Amniotic stem cell (primary cell): Measurements from ENCODE around the gene CPM.

Experiments
- DNase-seq: peaks from one replicate; lab custom pipeline; 2025; lab: John Stamatoyannopoulos, UW

The CPM gene

DNA sequence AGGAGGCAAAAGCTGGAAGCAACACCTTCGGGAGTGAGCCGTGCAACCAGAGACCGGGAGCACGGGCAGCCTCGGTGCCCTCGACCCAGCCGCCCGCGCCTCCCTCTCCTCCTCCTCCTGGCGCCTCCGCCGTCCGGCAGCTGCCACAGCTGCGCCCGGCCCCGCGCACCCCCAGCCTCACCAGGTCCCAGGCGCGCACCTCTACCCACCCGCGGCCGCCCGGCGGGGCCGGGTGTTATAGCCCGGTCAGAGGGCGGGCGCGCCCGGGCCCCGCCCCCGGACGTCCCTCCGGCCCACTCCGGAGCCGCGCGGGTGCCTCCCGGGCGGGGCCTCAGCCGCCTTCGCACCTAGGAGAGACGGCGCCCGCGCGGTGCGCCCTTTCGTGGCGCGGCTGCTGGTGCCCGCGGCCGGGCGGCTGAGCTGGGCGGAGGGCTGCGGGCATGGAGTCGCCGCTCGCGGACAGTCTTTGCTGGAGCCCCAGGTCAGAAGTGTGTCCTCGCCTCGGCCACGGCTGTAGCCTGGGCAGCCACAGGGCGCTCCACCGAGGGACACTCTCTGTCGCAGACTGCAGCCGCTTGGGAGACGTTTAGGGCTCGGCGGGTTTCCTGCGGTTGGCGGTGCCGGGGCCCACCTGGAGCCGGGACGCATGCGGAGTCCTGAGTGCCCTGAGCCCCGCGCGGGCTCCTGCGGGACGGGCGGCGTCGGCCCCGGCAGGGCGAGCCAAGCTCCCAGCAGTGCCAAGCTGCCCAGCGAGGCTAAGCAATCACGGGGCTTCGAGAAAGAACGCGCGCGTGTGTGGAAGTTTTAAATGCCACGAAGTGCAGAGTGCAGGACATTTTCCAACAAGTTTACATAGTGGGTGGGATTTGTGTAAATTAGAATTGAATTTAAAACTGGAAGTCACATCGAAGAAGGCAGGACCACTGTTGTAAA lies at the start of gene CPM:
Gene CPM (minus strand): TSS at position 211 of the 933 bp plus-strand sequence. CDS start 334 bp downstream, outside the sequence.
- peak; percentile 51 for DNase-seq

- DNase-seq, result no peak
Measured at GRCh38 chr12:68981516-68981915, 48.5 kb upstream of the CPM start.

DNA sequence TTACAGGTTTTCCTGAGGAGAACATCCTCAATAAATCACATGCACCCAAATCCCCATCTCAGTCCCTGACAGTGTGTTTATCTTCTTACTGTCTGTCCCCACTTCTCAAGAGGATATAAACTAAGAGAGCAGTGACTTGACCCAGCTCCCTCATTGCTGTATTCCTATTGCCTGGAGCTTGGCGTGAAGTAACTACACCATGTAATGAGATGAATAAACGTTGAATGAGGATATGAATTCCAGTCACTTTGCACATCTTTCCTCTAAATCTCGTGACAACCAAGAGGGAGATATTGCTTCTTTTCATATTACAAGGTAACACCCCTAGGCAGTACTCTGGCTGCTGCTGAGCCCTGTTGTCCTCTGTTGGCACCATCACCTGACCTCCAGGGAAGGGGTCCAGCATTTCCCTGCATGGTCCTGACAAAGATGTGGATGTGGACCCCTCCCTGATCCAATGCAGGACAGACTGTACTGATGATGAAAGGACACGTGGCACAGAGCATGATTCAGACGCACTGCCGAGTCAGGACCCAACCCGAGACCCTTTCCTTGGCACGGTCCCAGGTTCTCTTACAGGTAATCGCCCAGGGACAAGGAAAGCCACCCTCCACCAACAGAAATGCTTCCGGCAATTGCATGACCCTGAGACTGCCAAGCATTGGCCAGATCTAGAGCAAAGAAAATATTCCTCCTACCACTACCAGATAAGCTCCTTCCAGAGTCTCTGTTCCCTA lies 47.7 kb upstream of the CPM start:
- DNase-seq, result no peak

DNA sequence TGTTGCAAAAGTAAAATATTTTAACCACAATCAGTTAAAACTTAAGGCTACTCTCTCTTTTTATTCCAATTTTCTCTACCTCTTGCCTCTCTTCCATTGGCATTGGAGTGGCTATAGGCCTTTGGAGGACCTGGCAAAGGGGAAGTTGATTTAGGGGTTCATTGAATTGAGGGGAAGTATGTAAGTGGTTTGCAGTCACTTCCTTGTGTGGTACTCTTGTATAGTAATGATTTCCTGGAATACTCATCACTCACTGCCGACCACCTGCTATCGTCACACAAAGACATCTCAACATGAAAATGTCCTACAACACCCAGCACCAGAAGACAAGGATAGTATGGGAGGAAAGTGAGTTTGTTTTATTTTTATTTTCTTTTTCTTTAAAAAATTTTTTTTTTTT lies 45.7 kb upstream of the CPM start:
- no peak for DNase-seq

- DNase-seq, result no peak
Measured at GRCh38 chr12:68977909-68978610, 45.1 kb upstream of the CPM start.

GRCh38 chr12:68977335-68977734 lies 44.4 kb upstream of the CPM start:
- no peak for DNase-seq

DNA sequence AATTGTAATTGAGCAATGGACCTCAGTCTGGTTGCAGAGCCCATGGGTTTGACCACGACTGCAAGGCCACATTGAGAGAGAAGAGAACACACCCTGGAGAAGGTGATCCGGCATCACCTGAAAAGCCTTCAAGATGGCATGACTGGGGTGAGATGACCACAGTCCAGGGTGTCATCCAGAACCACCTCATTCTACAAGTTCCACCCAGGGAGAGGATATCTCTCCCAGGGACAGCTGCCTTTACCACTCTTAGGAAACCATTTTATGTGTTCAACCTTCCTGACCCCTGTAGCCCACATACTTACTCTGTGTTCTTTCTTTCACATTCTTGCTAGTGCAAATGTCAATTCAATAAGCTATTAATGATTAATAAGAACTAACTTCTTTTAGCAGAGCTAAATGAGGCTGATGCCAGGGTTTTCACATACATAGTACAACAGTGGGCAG lies 43.4 kb upstream of the CPM start:
- no peak for DNase-seq

DNA sequence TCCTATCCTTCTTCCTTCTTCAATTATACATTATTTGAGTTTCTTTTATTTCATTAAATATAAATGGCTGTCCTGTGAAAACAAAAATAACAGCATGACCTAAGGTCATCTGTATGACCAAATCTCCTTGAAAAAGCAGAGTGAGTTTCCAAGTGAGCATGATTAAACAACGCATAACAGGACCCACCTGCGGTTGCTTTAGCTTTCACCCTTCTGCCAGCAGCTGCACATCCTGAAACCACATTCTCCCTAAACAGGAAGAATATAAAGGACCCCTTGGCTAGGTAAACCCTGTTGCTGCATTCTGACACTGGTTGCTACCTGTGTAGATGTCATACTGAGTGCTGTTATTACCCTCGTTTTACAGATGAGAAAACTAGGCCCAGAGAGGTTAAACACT lies 42.8 kb upstream of the CPM start:
- DNase-seq, result no peak

- DNase-seq, result no peak
Measured at GRCh38 chr12:68972595-68972994, 39.6 kb upstream of the CPM start.

GRCh38 chr12:68971404-68971803 lies 38.4 kb upstream of the CPM start:
- DNase-seq, result no peak

- DNase-seq, result no peak
Measured at GRCh38 chr12:68970951-68971350, 38.0 kb upstream of the CPM start.

- DNase-seq, result no peak
Measured at GRCh38 chr12:68970306-68970705, 37.3 kb upstream of the CPM start.

- DNase-seq, result no peak
Measured at GRCh38 chr12:68967046-68967445, 34.1 kb upstream of the CPM start.

GRCh38 chr12:68963856-68964745 lies 31.1 kb upstream of the CPM start:
- DNase-seq, result no peak

DNA sequence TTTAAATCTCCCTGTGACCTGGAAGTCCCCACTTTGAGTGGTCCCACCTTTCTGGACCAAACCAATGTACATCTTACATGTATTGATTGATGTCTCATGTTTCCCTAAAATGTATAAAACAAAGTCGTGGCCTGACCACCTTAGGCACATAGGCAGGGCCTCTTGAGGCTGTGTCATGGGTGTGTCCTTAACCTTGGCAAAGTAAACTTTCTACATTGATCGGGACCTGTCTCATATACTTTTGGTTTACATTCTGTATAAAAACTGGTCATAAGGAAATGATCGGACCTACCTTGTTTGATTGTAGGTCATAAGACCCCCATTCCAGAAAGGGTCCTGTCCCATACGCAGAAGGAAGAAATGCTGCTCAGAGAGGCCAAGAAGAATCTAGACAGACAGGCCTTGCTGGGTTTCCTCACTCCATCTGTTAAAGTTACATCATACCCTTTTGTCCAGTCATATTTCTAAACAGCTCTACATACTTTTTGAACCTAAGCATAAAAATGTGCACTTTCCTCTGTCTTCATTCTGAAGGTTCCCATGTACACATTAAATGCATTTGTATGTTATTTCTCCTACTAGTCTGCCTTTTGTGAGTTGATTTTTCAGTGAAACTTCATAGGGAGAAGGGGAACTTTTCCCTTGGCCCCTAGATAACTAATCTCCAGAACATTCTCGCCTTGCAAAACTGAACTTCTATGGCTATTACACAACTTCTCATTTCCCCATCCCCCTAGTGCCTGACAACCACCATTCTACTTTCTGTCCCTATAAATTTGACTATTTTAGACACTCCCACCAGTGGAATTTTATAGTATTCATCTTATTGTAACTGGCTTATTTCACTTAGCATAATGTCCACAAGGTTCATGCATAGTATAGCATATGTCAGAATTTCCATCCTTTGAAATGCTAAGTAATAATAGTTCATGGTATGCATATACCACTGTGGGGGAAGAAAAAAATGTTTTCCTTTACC lies 30.2 kb upstream of the CPM start:
- no peak for DNase-seq

- no peak for DNase-seq
Measured at GRCh38 chr12:68959891-68960464, 27.0 kb upstream of the CPM start.

DNA sequence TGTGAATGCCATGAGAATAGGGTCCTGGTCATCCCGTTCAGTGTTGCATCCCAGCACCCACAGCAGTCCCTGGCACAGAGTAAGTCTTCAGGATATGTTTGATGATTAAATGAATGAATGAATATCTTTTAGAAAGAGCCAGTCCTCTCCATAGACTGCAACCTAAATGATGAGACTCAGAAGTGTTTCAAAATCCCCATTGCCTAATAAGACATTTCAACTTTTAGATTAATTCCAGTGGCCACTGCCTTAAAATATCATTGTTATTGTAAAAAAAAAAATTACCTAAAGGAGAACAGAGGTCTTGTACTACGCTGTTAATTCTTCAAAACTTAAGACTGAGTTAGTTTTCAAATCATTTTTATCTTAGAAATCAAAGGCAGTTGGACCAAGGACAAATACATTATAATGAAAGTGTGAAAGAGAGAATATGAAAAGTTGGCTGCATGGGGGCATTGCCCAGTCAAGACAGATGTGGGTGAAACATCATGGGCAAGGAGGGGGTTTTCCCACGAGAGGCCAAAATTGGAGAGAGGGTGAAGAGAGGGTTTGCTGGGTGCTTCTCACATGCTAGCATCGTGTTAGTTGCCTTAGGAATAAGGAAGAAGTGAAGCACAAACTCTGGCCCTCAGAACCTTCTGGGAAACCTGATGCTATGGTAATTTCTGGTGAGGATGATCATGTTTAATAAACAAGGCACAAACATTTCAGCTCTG lies 26.3 kb upstream of the CPM start:
- DNase-seq, result no peak

- DNase-seq, result no peak
Measured at GRCh38 chr12:68958322-68958721, 25.4 kb upstream of the CPM start.

- DNase-seq, result no peak
Measured at GRCh38 chr12:68957273-68957672, 24.3 kb upstream of the CPM start.
